HL-60 (cell line): Measurements from ENCODE around the gene LAPTM5.

ENCODE experiments used
- GABPA ChIP-seq: IDR thresholded peaks from 2 replicates; pipeline ENCODE4 v1.6.1; 2012; ENCODE audit warnings: low read depth
- TF ChIP-seq, protein P1 (sequence below): IDR thresholded peaks from one replicate; pipeline ENCODE4 v1.5.1; 2011; ENCODE audit warnings: low read length, control low read depth, inconsistent platforms; ENCODE audit not compliant: insufficient read depth

DNA sequence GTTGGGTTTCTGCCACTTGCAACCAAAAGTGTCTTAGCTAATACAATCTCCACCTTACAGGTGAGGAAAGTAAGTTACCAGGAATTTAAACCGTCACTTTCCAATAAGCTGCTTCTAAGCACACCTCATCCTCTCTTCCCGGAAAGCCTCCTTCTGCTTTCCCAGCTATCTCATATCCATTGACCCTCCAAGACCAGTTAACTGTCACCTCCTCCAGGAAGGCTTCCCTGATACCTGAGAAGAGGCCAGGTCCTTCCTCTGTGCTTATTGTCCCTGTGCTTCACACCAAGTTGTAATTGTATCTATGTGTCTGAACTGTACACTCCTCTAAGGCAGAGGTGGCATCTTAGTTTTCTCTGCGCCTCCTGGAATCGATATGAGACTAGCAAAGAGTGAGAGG lies 23.0 kb downstream of the LAPTM5 start:
- TF ChIP-seq, protein P1, sequence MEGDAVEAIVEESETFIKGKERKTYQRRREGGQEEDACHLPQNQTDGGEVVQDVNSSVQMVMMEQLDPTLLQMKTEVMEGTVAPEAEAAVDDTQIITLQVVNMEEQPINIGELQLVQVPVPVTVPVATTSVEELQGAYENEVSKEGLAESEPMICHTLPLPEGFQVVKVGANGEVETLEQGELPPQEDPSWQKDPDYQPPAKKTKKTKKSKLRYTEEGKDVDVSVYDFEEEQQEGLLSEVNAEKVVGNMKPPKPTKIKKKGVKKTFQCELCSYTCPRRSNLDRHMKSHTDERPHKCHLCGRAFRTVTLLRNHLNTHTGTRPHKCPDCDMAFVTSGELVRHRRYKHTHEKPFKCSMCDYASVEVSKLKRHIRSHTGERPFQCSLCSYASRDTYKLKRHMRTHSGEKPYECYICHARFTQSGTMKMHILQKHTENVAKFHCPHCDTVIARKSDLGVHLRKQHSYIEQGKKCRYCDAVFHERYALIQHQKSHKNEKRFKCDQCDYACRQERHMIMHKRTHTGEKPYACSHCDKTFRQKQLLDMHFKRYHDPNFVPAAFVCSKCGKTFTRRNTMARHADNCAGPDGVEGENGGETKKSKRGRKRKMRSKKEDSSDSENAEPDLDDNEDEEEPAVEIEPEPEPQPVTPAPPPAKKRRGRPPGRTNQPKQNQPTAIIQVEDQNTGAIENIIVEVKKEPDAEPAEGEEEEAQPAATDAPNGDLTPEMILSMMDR: no peak
- TF ChIP-seq GABPA: no peak
